Renal cortical epithelial cell (primary cell): ENCODE data around the gene AMOTL1. TPM values are rescaled to one million over a fixed set of nuclear protein-coding genes. Genes with fewer than 3 reads are reported as not detected.
A peak's percentile ranks its signal among the peaks of the same experiment; 100 is the strongest.

Experiments
- DNase-seq: peaks from one replicate; pipeline ENCODE4 v3.0.0-alpha.2; 2011; ENCODE audit warnings: low read depth
- total RNA-seq: library from RNA; depleted of rRNA; stranded (reverse); fragments of >200 nt; gene quantifications from 2 replicates; pipeline ENCODE4 v1.2.3, GENCODE V29; 2014

The AMOTL1 gene
- total RNA-seq, 1 donor from 2014 or later: 51.2 TPM

GRCh38 chr11:94768602-94769541 lies 716 bp downstream of the AMOTL1 start:
- DNase-seq: no peak

- DNase-seq: peak; percentile 51
These were observed 1.7 kb downstream of the AMOTL1 start for GRCh38 chr11:94769880-94770279.

GRCh38 chr11:94770563-94771120 lies 2.5 kb downstream of the AMOTL1 start:
- DNase-seq: no peak

GRCh38 chr11:94771390-94771789 lies 3.2 kb downstream of the AMOTL1 start:
- peak; percentile 65 for DNase-seq

- DNase-seq: no peak
These were observed 3.8 kb downstream of the AMOTL1 start for GRCh38 chr11:94771951-94772350.

- no peak for DNase-seq
These were observed 5.7 kb downstream of the AMOTL1 start for GRCh38 chr11:94773842-94774241.

GRCh38 chr11:94774345-94774744 lies 6.2 kb downstream of the AMOTL1 start:
- peak; percentile 21 for DNase-seq

- no peak for DNase-seq
These were observed 7.6 kb downstream of the AMOTL1 start for GRCh38 chr11:94775567-94776327.

GRCh38 chr11:94776351-94777321 lies 8.5 kb downstream of the AMOTL1 start:
- peak; percentile 51 for DNase-seq

GRCh38 chr11:94780432-94780831 lies 12.3 kb downstream of the AMOTL1 start:
- no peak for DNase-seq

- no peak for DNase-seq
These were observed 13.7 kb downstream of the AMOTL1 start for GRCh38 chr11:94781837-94782236.

GRCh38 chr11:94782446-94782845 lies 14.3 kb downstream of the AMOTL1 start:
- DNase-seq: no peak

GRCh38 chr11:94784884-94785283 lies 16.7 kb downstream of the AMOTL1 start:
- no peak for DNase-seq

GRCh38 chr11:94785509-94785908 lies 17.4 kb downstream of the AMOTL1 start:
- DNase-seq: no peak

- peak; percentile 48 for DNase-seq
These were observed 18.3 kb downstream of the AMOTL1 start for GRCh38 chr11:94786264-94787126.

GRCh38 chr11:94787801-94788200 lies 19.6 kb downstream of the AMOTL1 start:
- DNase-seq: no peak

- DNase-seq: peak; percentile 43
These were observed 20.2 kb downstream of the AMOTL1 start for GRCh38 chr11:94788396-94788795.

GRCh38 chr11:94790197-94790596 lies 22.0 kb downstream of the AMOTL1 start:
- DNase-seq: no peak

- DNase-seq: peak; percentile 58
These were observed 22.6 kb downstream of the AMOTL1 start for GRCh38 chr11:94790661-94791180.
